WTC11 (cell line): ENCODE measurements around the gene TIAM2.

ENCODE experiments used
- AFF4 ChIP-seq: sonication (generic); formaldehyde crosslinking; IDR thresholded peaks from 2 replicates; pipeline ENCODE4 v1.8.1; 2023; ENCODE audit warnings: mild to moderate bottlenecking, missing genetic modification reagents, borderline replicate concordance
- CREB1 ChIP-seq: sonication (generic); formaldehyde crosslinking; IDR thresholded peaks from 2 replicates; pipeline ENCODE4 v1.8.0; 2023; ENCODE audit warnings: mild to moderate bottlenecking, missing genetic modification reagents
- CTCF ChIP-seq: fragments of 200-600 bp; IDR thresholded peaks from 2 replicates; pipeline ENCODE4 v1.8.0; 2022; ENCODE audit warnings: antibody characterized with exemption
- E2F1 ChIP-seq: sonication (generic); formaldehyde crosslinking; IDR thresholded peaks from 2 replicates; pipeline ENCODE4 v1.8.0; 2022; ENCODE audit warnings: mild to moderate bottlenecking, missing genetic modification reagents
- E2F4 ChIP-seq: sonication (generic); formaldehyde crosslinking; IDR thresholded peaks from 2 replicates; pipeline ENCODE4 v1.8.1; 2022; ENCODE audit warnings: low read depth, mild to moderate bottlenecking, moderate library complexity, missing genetic modification reagents, borderline replicate concordance
- ELF4 ChIP-seq: sonication (generic); formaldehyde crosslinking; IDR thresholded peaks from 2 replicates; pipeline ENCODE4 v1.8.1; 2022; ENCODE audit warnings: low read depth, mild to moderate bottlenecking, moderate library complexity, missing genetic modification reagents
- NFE2L1 ChIP-seq: sonication (generic); formaldehyde crosslinking; IDR thresholded peaks from 2 replicates; pipeline ENCODE4 v1.8.1; 2023; ENCODE audit warnings: missing genetic modification reagents
- NR3C1 ChIP-seq: sonication (generic); formaldehyde crosslinking; conservative IDR thresholded peaks from 2 replicates; pipeline ENCODE4 v1.8.1; 2023; ENCODE audit warnings: low read depth, mild to moderate bottlenecking, missing genetic modification reagents
- STAT6 ChIP-seq: sonication (generic); formaldehyde crosslinking; conservative IDR thresholded peaks from 2 replicates; pipeline ENCODE4 v1.8.1; 2023; ENCODE audit warnings: mild to moderate bottlenecking, low read depth, missing genetic modification reagents, moderate library complexity
- USF1 ChIP-seq: sonication (generic); formaldehyde crosslinking; IDR thresholded peaks from 2 replicates; pipeline ENCODE4 v1.8.0; 2022; ENCODE audit warnings: mild to moderate bottlenecking, missing genetic modification reagents
- USF2 ChIP-seq: sonication (generic); formaldehyde crosslinking; IDR thresholded peaks from 2 replicates; pipeline ENCODE4 v1.8.1; 2023; ENCODE audit warnings: mild to moderate bottlenecking, missing genetic modification reagents, moderate library complexity
- ZMAT4 ChIP-seq: fragments of 250-450 bp; sonication (Bioruptor Pico); IDR thresholded peaks from 2 replicates; pipeline ENCODE4 v1.9.0; 2021; ENCODE audit warnings: mild to moderate bottlenecking
- ZNF121 ChIP-seq: sonication (generic); formaldehyde crosslinking; IDR thresholded peaks from 2 replicates; pipeline ENCODE4 v1.8.0; 2023; ENCODE audit warnings: missing genetic modification reagents
- ZNF671 ChIP-seq: fragments of 250-450 bp; sonication (Bioruptor Pico); IDR thresholded peaks from 2 replicates; pipeline ENCODE4 v1.8.0; 2021; ENCODE audit warnings: mild to moderate bottlenecking

- TF ChIP-seq CTCF (no peak), USF2 (CRISPR knock-in tag) (no peak), E2F1 (no peak), AFF4 (no peak), ZNF121 (no peak), USF1 (CRISPR knock-in tag) (no peak), ZNF671 (CRISPR knock-in tag) (no peak), CREB1 (CRISPR knock-in tag) (no peak), NFE2L1 (CRISPR knock-in tag) (no peak), ZMAT4 (no peak), STAT6 (CRISPR knock-in tag) (no peak), ELF4 (no peak), E2F4 (CRISPR knock-in tag) (no peak), NR3C1 (CRISPR knock-in tag) (no peak)
Observed at GRCh38 chr6:155014670-155015300, 19.7 kb downstream of the TIAM2 start.
